Activated CD4-positive, alpha-beta T cell treated with anti-CD3 and anti-CD28 coated beads for 1 hour (primary cell): ENCODE measurements around the gene FKBP8.

Source experiments
- DNase-seq: peaks from one replicate; pipeline ENCODE4 v3.0.0-alpha.2; 2020

Gene FKBP8

DNA sequence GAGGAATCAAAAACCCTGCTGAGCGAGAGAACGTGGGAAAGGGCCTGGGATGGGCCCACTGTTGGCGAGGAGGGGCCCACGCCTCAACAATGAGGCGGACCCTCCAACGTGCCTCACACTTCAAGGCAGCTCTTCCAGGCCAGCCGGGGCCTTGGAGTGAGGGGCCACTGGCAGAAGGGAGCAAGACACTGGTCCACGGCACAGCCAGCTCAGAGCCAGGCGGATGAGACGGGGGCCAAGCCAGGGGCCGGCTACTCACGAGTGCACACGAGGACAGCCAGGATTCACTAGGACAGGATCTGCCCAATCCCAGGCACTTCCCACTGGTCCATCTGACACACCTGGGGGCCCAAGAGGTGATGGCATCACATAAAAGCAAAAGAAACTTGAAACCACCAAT lies 42.0 kb downstream of the FKBP8 start:
- no peak for DNase-seq

DNA sequence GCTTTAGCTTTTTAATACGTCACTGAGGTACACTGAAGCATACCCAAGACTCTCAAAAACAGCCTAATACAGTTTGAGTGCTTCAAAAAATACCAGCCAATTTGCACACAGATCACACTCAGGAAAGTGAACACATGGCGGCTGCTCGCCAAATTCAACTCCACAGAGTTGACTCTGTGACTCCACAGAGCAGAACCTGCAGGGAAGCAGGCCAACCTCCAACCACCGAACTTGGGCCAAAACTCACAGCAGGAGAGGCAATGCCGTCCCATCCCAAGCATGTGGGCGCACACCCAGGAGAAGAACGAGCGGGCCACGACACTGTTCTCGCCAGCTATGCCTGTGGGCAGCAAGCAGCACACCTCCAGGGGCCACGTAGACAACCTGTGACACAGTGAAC lies 42.6 kb downstream of the FKBP8 start:
- DNase-seq: no peak

DNA sequence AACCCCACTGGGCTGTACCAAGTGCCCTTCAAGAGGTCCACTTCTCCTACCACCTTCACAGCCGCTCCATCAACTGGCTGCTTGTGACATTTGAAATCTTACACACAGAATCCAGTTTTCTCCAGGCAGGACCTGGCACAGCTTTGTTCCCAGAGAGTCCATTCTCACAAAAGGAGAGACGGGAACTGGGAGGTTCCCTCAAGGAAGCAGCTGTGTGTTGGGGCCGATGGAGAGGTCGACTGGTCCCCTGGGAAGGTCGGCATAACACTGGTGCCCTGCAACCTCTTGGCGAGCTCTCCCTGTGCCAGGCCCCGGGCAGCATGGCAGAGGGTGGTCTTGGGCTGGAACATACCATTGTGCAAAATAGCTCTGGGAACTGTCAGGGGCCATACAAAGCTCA lies 43.0 kb downstream of the FKBP8 start:
- DNase-seq: no peak

DNA sequence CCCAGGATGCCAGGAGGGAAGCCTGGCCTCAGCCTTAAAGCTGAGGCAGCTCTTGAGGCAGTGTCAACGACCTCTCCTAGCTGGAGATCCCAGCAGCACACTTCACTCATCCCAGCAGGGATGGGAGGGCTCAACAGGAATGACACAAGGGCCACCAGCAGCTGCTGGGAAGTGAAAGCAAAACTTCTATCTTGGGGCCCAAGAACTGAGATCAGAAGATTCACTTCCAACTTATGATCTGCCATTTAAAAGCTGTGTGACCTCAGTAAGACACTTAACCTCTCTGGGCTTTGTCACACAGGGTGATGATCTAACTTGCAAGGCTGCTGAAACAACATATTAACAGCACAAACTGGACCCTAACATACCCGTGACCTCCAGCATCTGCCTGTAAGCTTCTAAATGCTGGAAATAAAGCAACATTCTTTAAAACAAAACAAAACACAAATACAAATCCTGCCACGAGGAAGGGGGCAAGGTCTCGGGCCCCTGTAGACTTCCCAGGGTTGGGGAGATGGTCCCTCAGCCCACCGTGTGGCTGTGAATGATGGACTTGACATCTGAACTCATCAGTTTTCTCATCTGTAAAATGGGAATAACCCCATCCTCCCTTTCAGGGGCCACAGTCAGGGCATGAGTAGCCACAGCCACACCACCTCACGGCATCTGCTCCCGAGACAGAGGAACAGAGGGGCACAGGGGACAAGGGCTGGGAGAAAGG lies 44.2 kb downstream of the FKBP8 start:
- no peak for DNase-seq

DNA sequence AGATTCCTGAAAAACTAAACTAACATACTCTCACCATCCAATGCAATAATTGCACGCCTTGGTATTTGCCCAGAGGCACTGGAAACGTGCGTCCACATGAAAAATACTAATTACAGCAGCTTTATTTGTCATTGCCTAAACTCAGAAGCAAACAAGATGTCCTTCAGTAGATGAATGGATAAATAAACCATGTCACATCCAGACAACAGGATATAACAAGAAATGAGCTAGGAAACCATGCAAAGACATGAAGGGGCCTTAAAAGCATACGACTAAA lies 46.5 kb downstream of the FKBP8 start:
- no peak for DNase-seq

DNA sequence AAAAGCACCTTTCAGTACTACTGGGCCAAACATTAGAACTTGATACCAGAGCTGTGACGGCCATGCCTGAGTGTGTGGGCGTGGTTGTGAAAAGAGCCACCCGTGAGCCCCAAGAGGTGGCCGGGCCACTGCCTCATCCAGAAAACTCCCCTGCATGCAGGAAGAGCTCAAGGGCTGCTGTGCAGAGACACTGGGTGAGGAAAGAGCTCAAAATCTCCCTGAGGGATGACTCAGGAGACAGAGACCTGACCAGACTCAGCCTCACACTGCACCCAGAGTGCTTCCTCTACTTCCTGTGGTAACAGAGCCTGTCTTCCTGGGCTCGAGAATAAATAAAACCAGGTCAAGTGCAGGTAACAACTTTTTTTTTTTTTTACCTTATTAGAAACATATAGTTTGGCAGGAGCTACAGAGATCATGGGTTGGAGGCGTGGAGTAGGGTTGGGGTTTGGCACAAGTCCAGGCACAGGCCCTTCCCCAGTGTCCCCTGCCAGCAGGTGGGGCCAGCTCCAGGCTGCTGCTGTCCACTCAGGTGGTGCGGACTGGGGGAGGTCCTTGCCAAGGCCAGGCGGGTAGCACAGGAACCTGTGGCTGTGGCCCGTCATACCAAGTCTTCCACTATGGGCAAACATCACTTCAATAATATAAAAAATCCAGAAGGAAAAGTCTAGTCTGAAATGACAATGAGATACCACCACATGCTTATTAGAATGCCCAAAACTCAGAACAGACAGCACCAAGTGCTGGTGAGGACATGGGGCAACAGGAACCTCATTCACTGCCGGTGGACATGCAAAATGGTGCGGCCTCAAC lies 47.0 kb downstream of the FKBP8 start:
- DNase-seq: peak; percentile 32

DNA sequence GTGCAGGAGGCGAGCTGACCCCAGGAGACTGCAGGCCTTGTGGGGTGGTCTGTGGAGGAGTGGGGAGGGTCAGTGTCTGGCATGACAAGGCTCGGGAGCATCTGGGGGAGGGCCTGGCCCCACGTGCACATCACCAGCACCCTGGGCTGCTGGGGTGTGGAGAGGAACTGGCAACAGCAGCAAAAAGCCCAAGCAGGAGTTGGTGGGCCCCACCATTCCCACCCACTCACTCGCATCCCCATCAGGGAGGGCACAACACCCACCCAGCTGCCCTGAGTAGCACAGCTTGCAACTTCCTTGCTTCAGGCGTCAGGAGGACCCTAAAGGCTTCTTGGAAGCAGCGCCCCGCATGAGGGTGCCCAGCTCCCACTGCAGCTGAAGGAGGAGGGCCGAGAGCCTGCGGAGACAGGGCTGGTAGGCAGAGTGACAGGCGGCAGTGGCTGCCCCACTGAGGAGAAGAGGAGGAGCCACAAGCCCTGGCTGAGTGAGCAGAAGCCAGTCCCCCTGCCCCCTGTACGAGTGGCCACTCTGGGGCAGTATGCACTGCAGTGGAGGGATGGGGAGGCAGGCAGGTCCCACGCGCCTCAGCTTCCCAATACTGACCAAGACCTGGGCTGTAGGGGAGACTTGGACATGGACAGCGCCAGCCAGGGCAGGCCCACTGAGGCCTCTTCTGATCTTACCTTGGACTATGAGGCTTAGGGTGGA lies 48.0 kb downstream of the FKBP8 start:
- DNase-seq: no peak

DNA sequence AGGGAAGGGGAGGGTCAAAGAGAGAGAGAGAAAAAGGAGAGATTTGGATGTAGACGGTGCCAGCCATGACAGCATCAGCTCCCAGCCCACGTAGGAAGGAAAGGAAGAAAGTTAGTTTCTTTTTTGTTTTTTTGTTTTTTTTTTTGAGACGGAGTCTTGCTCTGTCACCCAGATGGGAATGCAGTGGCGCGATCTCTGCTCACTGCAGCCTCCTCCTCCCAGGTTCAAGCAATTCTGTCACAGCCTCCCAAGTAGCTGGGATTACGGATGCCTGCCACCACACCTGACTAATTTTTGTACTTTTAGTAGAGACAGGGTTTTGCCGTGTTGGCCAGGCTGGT lies 49.1 kb downstream of the FKBP8 start:
- no peak for DNase-seq

DNA sequence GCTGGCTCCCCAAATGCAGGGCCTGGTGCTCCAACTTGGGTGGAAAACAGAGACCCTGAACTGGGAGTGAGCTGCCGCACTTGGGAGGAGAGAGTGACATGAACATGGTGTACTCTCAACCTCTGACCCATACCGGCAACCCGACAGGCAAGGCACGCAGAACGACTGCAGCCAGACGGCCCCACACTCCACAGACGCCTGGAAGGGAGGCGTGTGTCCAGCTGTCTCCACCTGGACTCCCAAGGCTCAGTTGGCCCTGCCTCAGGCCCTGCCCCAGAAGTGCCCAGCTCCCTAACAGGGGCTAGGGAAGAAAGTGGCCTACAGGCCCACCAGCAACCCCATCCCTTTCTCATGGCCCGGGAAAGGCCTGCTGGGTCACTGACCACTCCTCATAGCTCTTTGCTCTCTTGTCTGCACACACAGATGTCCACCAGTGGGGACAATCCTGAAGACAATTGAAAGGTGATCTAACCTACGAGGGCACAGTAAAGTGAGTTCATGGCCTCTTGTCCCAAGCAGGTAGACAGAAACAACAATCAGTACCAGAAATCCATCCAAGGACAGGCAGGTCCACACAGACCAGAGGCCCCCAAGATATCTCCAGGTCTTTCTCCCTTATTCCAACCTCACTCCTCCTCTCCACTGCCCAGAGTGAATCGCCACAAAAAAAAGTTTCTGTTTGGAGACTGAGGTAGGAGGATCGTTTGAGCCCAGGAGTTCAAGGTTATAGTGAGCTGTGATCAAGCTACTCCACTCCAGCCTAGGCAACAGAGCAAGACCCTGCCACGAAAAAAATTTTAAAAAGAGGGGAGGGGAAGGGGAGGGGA lies 49.7 kb downstream of the FKBP8 start:
- DNase-seq: no peak

DNA sequence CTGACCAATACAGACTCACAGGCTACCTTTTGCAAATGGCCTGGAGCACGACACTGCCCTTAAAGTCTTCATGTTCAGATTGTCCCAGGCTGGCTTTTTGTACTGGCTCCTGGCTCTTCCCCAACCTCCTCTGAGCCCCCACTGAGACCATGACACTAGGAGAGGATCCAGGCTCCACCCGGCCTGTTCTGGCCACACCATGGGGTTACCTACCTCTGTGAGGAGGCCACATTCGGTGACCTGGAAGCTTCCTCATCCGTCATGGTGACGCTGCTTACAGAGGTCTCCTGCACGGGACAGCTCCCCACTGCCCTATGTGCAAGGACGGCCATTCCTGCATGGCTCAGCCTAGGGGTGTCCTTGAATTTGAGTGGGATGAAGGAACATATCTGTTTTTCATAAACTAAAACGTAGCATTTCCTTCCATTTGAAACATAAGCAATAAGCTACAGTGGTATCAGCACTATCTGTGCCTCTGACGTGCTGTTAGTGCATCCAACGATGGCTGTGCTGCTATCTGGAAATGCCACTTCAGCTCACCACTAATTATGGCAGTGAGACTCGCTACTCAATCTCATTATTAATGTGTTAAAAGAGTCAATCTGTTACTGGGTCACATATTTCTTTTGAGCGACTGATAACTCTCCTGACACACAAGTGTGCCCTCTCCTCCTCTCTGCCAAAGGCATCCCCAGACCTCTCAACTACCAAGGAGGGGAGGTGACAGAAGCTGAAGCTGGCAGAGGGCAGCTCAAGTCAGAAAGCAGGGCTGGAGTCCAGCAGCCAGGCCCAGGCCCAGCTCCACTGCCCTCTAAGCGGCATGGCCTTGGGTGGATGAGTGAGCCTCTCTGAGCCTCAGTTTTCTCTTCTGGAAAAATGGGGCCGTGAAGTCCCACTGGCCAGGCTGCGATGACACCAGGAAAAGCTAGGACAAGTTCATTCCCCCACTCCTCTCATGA lies 51.1 kb downstream of the FKBP8 start:
- DNase-seq: no peak

DNA sequence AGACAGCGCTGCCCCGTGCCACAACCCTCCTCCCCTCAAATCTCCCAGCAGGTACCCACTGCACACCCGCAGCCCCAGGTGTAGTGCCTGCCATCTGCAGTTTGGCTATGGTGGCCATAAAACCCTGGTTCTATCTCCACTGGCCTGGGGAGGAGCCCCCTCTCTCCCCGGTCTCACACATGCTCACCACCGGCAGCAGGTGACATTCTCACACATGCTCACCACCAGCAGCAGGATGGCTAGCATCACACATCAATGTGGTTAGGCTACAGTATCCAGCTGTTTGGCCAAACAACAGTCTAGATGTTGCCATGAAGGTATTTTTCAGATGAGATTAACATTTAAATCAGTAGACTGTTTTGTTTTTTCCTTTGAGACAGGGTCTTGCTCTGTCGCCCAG lies 52.6 kb downstream of the FKBP8 start:
- DNase-seq: no peak

DNA sequence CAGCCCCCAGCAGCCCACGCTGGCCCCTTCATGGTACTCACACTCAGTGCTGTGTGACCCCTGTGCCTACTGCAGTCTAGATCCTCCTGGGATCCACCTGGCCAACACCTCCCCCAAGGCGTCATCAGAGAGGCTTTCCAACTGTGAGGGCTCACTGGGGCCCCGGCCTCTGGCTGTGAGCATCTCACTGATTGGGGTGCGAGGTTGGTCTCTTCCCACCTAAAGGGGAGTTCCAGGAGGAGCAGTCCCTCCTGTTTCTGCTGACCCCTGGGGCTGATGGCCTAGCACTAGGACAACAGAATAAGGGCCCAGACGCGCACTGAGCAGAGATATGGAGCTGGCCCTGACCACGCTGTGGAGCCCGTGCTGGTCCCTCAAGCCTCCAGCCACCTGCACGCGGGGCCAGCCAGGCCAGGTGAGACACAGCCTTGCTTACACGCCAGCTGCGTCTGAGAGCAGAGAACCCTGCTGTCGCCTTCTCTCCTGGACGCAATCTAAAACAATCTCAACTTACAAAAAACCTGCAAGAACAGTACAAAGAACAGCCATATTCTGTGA lies 53.7 kb downstream of the FKBP8 start:
- DNase-seq: no peak

DNA sequence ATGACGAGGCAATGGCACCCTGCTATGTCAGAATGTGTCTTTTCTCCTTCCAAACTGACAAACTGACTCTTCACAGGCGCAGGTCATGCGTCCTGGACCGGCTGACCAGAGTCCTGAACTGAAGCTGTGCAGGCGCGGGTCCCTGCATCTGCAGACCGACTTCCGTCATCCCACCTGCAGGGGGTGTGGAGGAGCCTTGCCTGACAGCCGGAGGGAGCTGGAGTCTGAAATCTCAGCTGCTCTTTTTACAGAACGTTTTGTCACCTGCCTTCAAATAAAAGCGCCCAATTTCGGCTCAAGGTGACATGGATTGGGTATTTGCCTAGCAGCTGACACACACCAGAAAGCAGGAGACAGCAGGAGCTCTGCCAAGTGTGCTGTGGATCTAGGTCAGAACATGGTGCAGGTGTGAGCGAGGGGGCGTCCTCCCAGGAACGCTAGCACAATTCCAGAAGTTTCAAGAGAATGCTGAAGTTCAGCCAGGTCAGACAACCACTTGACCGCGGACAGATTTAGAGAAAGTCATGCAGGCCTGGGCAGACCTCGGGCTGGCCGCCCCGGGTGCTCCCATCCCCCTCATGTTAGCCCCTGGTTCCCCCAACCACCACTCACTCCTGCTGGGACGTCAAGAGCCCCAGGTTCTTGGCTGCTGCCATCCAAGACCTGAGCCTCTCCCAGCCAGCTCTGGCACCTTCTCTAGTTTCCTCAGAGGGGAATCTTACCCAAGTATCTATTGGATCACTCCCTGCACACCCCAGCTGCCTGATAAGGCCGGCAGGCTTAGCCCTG lies 54.3 kb downstream of the FKBP8 start:
- no peak for DNase-seq

DNA sequence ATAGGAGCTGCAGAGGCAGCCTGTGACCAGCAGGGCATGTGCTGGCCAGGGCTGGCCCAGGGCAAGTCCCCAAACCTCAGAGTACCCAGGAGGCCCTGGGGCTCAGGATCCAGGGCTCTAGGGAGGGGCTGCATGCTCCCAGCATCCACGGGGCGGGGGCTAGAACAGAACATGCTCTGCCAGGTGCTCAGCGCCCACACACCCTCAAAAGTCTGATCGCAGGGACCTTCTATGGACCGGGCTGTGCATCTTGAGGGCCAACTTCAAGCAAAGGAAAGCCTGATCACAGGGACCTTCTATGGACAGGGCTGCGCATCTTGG lies 55.0 kb downstream of the FKBP8 start:
- no peak for DNase-seq

DNA sequence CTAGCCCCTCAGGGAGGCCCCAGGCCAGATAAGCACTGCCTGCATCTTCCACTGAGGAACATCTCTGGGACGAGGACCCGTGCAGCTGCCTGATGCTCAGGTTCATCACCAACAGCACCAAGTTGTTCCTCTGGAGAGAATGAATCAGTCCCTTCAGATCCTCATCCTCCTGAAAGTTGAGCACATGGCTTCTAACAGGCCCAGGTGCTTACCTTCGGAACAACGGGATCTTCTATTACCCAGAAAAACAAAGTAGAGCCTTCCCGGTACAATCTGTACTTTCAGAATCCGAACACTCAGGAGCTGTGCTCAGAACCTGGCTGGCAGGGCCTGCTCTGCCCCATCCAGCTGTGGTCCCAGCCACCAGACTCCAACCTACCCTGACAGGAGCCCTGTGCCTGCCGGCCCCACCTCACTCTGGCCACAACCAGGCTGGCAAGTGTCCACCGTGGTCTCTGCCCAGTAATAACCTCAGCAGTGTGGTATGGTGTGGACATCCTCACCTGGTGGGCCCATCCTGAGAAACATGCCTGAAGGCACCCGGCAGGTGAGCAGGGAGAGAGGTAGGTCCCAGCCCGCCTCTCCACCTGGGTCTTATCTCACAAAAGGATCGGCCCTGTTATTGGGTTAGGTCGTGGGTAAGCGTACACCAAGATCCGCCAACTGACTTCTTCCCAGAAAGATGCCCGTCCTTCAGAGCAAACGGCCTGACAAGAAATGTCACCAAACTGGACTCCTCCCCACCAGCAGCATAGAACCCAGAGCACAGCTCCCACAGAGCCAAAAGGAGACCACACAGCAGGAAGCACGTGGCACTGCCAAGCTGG lies 55.6 kb downstream of the FKBP8 start:
- no peak for DNase-seq

DNA sequence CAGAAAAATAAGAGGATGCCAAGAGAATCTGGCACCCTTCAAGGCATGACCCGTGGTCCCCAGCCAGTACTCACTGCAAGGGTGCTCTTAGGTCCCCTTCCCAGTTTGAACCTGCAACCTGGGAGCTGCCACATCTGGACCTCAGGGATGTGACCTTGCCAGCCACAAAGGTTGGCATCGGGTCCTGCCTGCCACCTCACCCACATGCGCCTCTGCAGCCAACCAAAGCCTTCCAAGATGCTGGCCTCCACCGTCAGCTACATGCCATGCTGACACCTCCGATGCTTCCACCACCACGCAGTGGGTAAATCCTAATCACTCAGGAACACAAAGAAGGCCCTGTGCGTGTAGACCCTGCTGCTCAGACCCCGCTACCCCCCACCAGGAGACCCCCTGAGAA lies 56.6 kb downstream of the FKBP8 start:
- DNase-seq: no peak

DNA sequence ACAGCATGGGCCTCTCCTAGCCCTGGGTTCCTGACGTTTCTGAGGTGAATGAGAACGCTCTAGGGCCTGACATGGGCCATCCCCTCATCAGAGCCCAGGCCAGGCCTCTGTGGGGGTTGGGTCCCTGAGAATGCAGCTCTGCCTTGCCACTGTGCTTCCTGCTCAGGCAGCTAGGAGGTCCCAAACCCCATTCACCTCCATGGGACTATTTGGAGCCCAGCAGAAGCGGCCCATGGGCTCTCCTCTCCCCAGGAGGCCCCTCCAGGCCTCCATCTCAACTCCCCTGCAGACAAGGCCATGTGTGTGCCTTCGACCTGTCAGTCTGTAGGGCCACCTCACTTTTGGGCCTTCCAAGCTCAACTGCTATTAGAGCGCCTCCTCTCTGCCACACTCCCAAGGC lies 58.4 kb downstream of the FKBP8 start:
- DNase-seq: no peak

DNA sequence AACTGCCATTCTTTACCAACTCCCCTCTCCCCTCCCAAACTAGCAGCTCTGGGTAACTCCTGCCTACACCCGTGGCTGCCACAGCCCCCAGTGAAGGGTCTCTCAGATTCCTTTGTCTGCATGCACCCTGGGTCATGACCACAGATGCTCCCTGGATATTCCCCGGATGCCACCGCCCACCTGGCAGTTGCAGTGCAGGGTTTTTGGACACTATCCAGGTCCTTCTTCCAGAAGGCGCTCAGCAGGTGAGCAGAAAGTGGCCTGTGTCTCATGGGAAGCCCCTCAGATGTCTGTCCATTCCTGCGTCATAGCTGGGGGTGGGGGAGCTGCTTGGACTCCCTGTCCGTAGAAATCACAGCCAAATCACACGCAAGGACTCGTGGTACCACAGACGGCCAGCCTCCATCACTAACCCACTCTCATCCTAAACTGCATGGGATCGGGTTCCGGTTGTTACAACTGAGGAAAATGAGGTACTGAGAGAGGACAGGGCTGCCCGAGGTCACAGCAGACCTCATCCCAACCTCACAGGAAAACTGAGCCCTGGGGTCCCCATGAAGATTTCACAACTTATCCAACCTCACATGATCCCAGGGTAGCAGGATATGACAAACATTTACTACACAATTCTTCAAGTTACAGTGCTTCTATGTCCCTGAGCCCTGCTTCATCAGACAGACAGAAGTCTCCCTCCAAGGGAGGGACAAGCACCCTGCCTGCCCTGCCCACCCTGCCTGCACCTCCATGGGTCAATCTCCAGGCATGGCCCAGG lies 60.1 kb downstream of the FKBP8 start:
- no peak for DNase-seq
